HEK293T (cell line): Measurements from ENCODE around the gene SLC35F3.

ENCODE experiments used
- BHLHE40 ChIP-seq: fragments of 450-650 bp; IDR thresholded peaks from 2 replicates; pipeline ENCODE4 v1.6.1; 2016; ENCODE audit warnings: mild to moderate bottlenecking, moderate library complexity, borderline replicate concordance
- FOXM1 ChIP-seq: fragments of 450-650 bp; IDR thresholded peaks from 2 replicates; pipeline ENCODE4 v1.6.1; 2017; ENCODE audit warnings: mild to moderate bottlenecking, borderline replicate concordance
- HDGF ChIP-seq: fragments of 450-650 bp; IDR thresholded peaks from 2 replicates; pipeline ENCODE4 v1.6.1; 2017; ENCODE audit warnings: antibody characterized with exemption, borderline replicate concordance
- L3MBTL2 ChIP-seq: fragments of 450-650 bp; conservative IDR thresholded peaks from 2 replicates; pipeline ENCODE4 v1.6.1; 2016; ENCODE audit warnings: mild to moderate bottlenecking
- NFRKB ChIP-seq: fragments of 450-650 bp; IDR thresholded peaks from 2 replicates; pipeline ENCODE4 v1.6.1; 2016; ENCODE audit warnings: mild to moderate bottlenecking, moderate library complexity
- SP1 ChIP-seq: fragments of 450-650 bp; IDR thresholded peaks from 2 replicates; pipeline ENCODE4 v1.6.1; 2017
- TARDBP ChIP-seq: fragments of 450-650 bp; IDR thresholded peaks from 2 replicates; pipeline ENCODE4 v1.6.1; 2016
- ZNF384 ChIP-seq: fragments of 450-650 bp; IDR thresholded peaks from 2 replicates; pipeline ENCODE4 v1.6.1; 2016
- TF ChIP-seq, protein P1 (sequence below): fragments of 450-650 bp; IDR thresholded peaks from 2 replicates; pipeline ENCODE4 v1.6.1; 2016

DNA sequence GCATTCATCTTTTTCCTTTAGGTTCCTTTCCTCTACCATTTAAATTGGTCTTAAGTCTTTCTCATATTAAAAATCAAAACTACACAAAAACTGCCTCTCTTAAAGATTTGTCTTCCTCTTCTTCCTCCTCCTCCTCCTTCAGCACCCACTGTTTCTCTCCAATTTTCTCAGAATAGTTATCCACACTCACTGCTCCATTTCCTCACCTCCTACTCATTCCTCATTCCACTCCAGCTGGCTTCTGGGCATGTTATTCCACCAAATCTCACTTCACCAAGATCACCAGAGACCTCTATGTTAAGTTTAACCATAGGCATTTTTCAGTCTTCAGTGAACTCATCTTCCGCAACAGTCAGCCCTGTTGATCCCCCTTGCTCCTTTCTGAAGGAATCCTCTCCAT lies 173.7 kb downstream of the SLC35F3 start:
- TF ChIP-seq L3MBTL2, result no peak
- TF ChIP-seq FOXM1, result no peak
- TF ChIP-seq SP1, result no peak
- no peak for TF ChIP-seq NFRKB
- TF ChIP-seq HDGF, result no peak
- TF ChIP-seq BHLHE40, result no peak
- TF ChIP-seq, protein P1, sequence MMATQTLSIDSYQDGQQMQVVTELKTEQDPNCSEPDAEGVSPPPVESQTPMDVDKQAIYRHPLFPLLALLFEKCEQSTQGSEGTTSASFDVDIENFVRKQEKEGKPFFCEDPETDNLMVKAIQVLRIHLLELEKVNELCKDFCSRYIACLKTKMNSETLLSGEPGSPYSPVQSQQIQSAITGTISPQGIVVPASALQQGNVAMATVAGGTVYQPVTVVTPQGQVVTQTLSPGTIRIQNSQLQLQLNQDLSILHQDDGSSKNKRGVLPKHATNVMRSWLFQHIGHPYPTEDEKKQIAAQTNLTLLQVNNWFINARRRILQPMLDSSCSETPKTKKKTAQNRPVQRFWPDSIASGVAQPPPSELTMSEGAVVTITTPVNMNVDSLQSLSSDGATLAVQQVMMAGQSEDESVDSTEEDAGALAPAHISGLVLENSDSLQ, result no peak
- no peak for TF ChIP-seq ZNF384
- TF ChIP-seq TARDBP, result no peak
